MM.1S (cell line): ENCODE results near the gene FAM117A.

ENCODE experiments used
- DNase-seq: peaks from one replicate; pipeline ENCODE4 v3.0.0-alpha.2; 2015
- H2AFZ ChIP-seq: fragments of 300-600 bp; sonication (generic); 2 replicates; pipeline ENCODE4 v1.6.0; 2016; ENCODE audit warnings: antibody characterized with exemption, low read length
- H3F3A ChIP-seq: fragments of 300-600 bp; sonication (generic); 2 replicates; pipeline ENCODE4 v1.6.1; 2016; ENCODE audit warnings: mild to moderate bottlenecking, antibody characterized with exemption, low read length, moderate library complexity, mixed read lengths; ENCODE audit not compliant: insufficient read depth
- H3K27ac ChIP-seq: fragments of 300-600 bp; sonication (generic); 2 replicates; pipeline ENCODE4 v1.5.1; 2016; ENCODE audit warnings: mild to moderate bottlenecking, low read length
- H3K27me3 ChIP-seq: fragments of 300-600 bp; sonication (generic); replicated peaks from 2 replicates; pipeline ENCODE4 v1.6.0; 2016; ENCODE audit warnings: low read length; ENCODE audit not compliant: insufficient read depth
- H3K36me3 ChIP-seq: fragments of 300-600 bp; sonication (generic); replicated peaks from 2 replicates; pipeline ENCODE4 v1.6.1; 2016; ENCODE audit warnings: mild to moderate bottlenecking, low read length, mixed read lengths; ENCODE audit not compliant: insufficient read depth
- H3K4me1 ChIP-seq: fragments of 300-600 bp; sonication (generic); 2 replicates; pipeline ENCODE4 v1.6.1; 2016; ENCODE audit warnings: low read length, mixed read lengths
- H3K4me2 ChIP-seq: fragments of 300-600 bp; sonication (generic); 2 replicates; pipeline ENCODE4 v1.6.0; 2016; ENCODE audit warnings: low read depth, low read length
- H3K4me3 ChIP-seq: fragments of 300-600 bp; sonication (generic); 2 replicates; pipeline ENCODE4 v1.5.1; 2016; ENCODE audit warnings: low read length, mixed read lengths
- H3K79me2 ChIP-seq: fragments of 300-600 bp; sonication (generic); 2 replicates; pipeline ENCODE4 v1.6.1; 2016; ENCODE audit warnings: mixed run types, low read length, mixed read lengths
- H3K9ac ChIP-seq: fragments of 300-600 bp; sonication (generic); 2 replicates; pipeline ENCODE4 v1.6.1; 2016; ENCODE audit warnings: low read length, mixed read lengths
- H3K9me2 ChIP-seq: fragments of 300-600 bp; sonication (generic); replicated peaks from 2 replicates; pipeline ENCODE4 v1.6.1; 2016; ENCODE audit warnings: mild to moderate bottlenecking, low read length, mixed read lengths; ENCODE audit not compliant: insufficient read depth
- H3K9me3 ChIP-seq: fragments of 300-600 bp; sonication (generic); replicated peaks from 2 replicates; pipeline ENCODE4 v1.6.1; 2016; ENCODE audit warnings: mild to moderate bottlenecking, low read length, mixed read lengths; ENCODE audit not compliant: insufficient read depth
- H4K20me1 ChIP-seq: fragments of 300-600 bp; sonication (generic); 2 replicates; pipeline ENCODE4 v1.6.1; 2016; ENCODE audit warnings: mild to moderate bottlenecking, low read length, moderate library complexity, mixed read lengths; ENCODE audit not compliant: insufficient read depth
- CTCF ChIP-seq: fragments of 300-600 bp; sonication (generic); IDR thresholded peaks from 2 replicates; pipeline ENCODE4 v1.5.1; 2016; ENCODE audit warnings: antibody characterized with exemption, low read length, mixed read lengths
- EZH2 ChIP-seq: fragments of 300-600 bp; sonication (generic); optimal IDR thresholded peaks from 2 replicates; pipeline ENCODE3; 2017; ENCODE audit warnings: low read depth, mild to moderate bottlenecking, antibody characterized with exemption, low read length, mixed read lengths
- EZH2phosphoT487 ChIP-seq: fragments of 300-600 bp; sonication (generic); IDR thresholded peaks from 2 replicates; pipeline ENCODE4 v1.6.1; 2018; ENCODE audit warnings: antibody characterized with exemption, low read length

The FAM117A gene

GRCh38 chr17:49763735-49764558 is at the start of gene FAM117A:
TSS of gene FAM117A (minus strand) at chr17:49764131. CDS start at chr17:49764087, 44 bp downstream.
- Histone ChIP-seq H3K9ac (peak within 1 kb of the TSS; percentile 46), H4K20me1 (no peaks in the 10 kb centered on the region), H3K36me3 (no peaks in the 10 kb centered on the region), H3F3A (peaks cover 30% of the 10 kb centered on the region), H3K9me3 (no peaks in the 10 kb centered on the region), H3K27me3 (no peaks in the 10 kb centered on the region), H3K27ac (peak within 1 kb of the TSS; percentile 48; the same call in 1 of the 2 replicates), H2AFZ (peak within 1 kb of the TSS; percentile 15; the same call in 1 of the 2 replicates), H3K4me3 (peak within 1 kb of the TSS; percentile 72), H3K9me2 (no peaks in the 10 kb centered on the region), H3K4me2 (peak within 1 kb of the TSS; percentile 74), H3K79me2 (peaks cover 44% of the 10 kb centered on the region), H3K4me1 (peaks cover 41% of the 10 kb centered on the region)
- TF ChIP-seq EZH2phosphoT487, result no peak
- no peak for TF ChIP-seq CTCF
- TF ChIP-seq EZH2, result no peak
- peak; percentile 99 for DNase-seq

- H3K36me3 ChIP-seq, result peaks cover 14% of the 10 kb centered on the region; the same call in 1 of the 2 replicates
- no peak for TF ChIP-seq EZH2phosphoT487
- TF ChIP-seq EZH2, result no peak
- TF ChIP-seq CTCF, result no peak
- H3K4me3 ChIP-seq, result no peak overlapping the region
- no peaks in the 10 kb centered on the region for H3K4me1 ChIP-seq
- no peak overlapping the region for H3K9ac ChIP-seq
- H3K9me3 ChIP-seq, result no peaks in the 10 kb centered on the region
- H3K79me2 ChIP-seq, result peaks cover 51% of the 10 kb centered on the region
- H3K9me2 ChIP-seq, result no peaks in the 10 kb centered on the region
- H4K20me1 ChIP-seq, result no peaks in the 10 kb centered on the region
- no peak overlapping the region for H3K27ac ChIP-seq
- H2AFZ ChIP-seq, result no peak overlapping the region
- no peaks in the 10 kb centered on the region for H3K27me3 ChIP-seq
- H3F3A ChIP-seq, result no peaks in the 10 kb centered on the region
- no peak for DNase-seq
- H3K4me2 ChIP-seq, result no peak overlapping the region
Observed at GRCh38 chr17:49809056-49809455, 45.1 kb upstream of the FAM117A start.

GRCh38 chr17:49798738-49799137 is 34.8 kb upstream of the FAM117A start:
- peaks cover 93% of the 10 kb centered on the region for H3K79me2 ChIP-seq
- no peak overlapping the region for H3K4me3 ChIP-seq
- H2AFZ ChIP-seq, result no peak overlapping the region
- H3K27me3 ChIP-seq, result no peaks in the 10 kb centered on the region
- no peak overlapping the region for H3K4me2 ChIP-seq
- no peaks in the 10 kb centered on the region for H3K9me3 ChIP-seq
- H3K9ac ChIP-seq, result no peak overlapping the region
- H3K4me1 ChIP-seq, result no peaks in the 10 kb centered on the region
- no peak for TF ChIP-seq EZH2phosphoT487
- TF ChIP-seq CTCF, result no peak
- TF ChIP-seq EZH2, result no peak
- DNase-seq, result no peak
- H4K20me1 ChIP-seq, result peaks cover 12% of the 10 kb centered on the region; the same call in 1 of the 2 replicates
- H3F3A ChIP-seq, result no peaks in the 10 kb centered on the region
- no peaks in the 10 kb centered on the region for H3K9me2 ChIP-seq
- peaks cover 21% of the 10 kb centered on the region for H3K36me3 ChIP-seq
- H3K27ac ChIP-seq, result no peak overlapping the region
